ENCODE measurements around the gene IL4. TPM values are rescaled to one million over a fixed set of nuclear protein-coding genes. Genes with fewer than 3 reads are reported as not detected.

The IL4 gene
- total RNA-seq, 1 experiment from 2014 or later: not detected

- TF ChIP-seq, protein P1, sequence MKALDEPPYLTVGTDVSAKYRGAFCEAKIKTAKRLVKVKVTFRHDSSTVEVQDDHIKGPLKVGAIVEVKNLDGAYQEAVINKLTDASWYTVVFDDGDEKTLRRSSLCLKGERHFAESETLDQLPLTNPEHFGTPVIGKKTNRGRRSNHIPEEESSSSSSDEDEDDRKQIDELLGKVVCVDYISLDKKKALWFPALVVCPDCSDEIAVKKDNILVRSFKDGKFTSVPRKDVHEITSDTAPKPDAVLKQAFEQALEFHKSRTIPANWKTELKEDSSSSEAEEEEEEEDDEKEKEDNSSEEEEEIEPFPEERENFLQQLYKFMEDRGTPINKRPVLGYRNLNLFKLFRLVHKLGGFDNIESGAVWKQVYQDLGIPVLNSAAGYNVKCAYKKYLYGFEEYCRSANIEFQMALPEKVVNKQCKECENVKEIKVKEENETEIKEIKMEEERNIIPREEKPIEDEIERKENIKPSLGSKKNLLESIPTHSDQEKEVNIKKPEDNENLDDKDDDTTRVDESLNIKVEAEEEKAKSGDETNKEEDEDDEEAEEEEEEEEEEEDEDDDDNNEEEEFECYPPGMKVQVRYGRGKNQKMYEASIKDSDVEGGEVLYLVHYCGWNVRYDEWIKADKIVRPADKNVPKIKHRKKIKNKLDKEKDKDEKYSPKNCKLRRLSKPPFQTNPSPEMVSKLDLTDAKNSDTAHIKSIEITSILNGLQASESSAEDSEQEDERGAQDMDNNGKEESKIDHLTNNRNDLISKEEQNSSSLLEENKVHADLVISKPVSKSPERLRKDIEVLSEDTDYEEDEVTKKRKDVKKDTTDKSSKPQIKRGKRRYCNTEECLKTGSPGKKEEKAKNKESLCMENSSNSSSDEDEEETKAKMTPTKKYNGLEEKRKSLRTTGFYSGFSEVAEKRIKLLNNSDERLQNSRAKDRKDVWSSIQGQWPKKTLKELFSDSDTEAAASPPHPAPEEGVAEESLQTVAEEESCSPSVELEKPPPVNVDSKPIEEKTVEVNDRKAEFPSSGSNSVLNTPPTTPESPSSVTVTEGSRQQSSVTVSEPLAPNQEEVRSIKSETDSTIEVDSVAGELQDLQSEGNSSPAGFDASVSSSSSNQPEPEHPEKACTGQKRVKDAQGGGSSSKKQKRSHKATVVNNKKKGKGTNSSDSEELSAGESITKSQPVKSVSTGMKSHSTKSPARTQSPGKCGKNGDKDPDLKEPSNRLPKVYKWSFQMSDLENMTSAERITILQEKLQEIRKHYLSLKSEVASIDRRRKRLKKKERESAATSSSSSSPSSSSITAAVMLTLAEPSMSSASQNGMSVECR (CRISPR knock-in tag; IDR thresholded peaks at IDR 0.05; ENCODE audit: borderline replicate concordance): no peak
- no peak for TF ChIP-seq HMGXB4 (CRISPR knock-in tag; IDR thresholded peaks at IDR 0.05)
- TF ChIP-seq CREM (CRISPR knock-in tag; IDR thresholded peaks at IDR 0.05): no peak
- TF ChIP-seq, protein P2, sequence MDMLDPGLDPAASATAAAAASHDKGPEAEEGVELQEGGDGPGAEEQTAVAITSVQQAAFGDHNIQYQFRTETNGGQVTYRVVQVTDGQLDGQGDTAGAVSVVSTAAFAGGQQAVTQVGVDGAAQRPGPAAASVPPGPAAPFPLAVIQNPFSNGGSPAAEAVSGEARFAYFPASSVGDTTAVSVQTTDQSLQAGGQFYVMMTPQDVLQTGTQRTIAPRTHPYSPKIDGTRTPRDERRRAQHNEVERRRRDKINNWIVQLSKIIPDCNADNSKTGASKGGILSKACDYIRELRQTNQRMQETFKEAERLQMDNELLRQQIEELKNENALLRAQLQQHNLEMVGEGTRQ (CRISPR knock-in tag; IDR thresholded peaks at IDR 0.05): no peak
- TF ChIP-seq, protein P3, sequence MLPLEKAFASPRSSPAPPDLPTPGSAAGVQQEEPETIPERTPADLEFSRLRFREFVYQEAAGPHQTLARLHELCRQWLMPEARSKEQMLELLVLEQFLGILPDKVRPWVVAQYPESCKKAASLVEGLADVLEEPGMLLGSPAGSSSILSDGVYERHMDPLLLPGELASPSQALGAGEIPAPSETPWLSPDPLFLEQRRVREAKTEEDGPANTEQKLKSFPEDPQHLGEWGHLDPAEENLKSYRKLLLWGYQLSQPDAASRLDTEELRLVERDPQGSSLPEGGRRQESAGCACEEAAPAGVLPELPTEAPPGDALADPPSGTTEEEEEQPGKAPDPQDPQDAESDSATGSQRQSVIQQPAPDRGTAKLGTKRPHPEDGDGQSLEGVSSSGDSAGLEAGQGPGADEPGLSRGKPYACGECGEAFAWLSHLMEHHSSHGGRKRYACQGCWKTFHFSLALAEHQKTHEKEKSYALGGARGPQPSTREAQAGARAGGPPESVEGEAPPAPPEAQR (CRISPR knock-in tag; IDR thresholded peaks at IDR 0.05): no peak
Observed at GRCh38 chr5:132646583-132647266, 27.1 kb upstream of the IL4 start (continued).

DNA sequence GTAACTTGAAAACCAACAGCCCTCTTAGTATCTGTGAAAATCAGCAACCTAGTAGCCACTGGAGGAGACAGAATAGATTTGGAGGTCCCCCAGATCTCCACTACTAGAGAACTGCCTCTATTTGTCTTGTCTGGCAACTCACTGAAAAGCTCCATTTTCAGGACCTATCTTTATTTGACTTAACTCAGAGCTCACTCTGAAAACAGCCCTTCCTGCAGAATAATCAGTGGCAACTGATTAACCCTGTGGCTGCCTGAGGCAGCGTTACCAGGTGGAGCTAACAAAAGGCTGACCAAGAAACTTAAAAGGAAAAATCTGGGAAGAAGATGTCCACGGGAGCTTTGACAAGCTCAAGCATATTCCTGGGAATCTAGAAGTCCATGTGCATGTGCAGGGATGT is 26.3 kb upstream of the IL4 start:
- TF ChIP-seq, protein P2 (CRISPR knock-in tag; IDR thresholded peaks at IDR 0.05): no peak
- TF ChIP-seq ZBTB43 (CRISPR knock-in tag; IDR thresholded peaks at IDR 0.05) (no peak), ZNF671 (CRISPR knock-in tag; IDR thresholded peaks at IDR 0.05) (no peak)
- TF ChIP-seq, protein P4, sequence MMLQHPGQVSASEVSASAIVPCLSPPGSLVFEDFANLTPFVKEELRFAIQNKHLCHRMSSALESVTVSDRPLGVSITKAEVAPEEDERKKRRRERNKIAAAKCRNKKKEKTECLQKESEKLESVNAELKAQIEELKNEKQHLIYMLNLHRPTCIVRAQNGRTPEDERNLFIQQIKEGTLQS (CRISPR knock-in tag; conservative IDR thresholded peaks at IDR 0.05): no peak
- Mint-ChIP-seq H3K4me1 (peaks cover 18% of the 10 kb centered on the region), H3K4me3 (no peak overlapping the region), H3K27me3 (ENCODE audit: low read depth) (peaks cover 2% of the 10 kb centered on the region; the same call in 1 of the 2 replicates), H3K27ac (no peak overlapping the region), H3K9me3 (peaks cover 16% of the 10 kb centered on the region), H3K36me3 (peaks cover 9% of the 10 kb centered on the region)
- ChIA-PET POLR2A (no interaction called here), CTCF (interaction anchor here (1.2 kb wide), 1 partner anchor 120 kb away, joined by 3 read pairs; no protein-coding TSS in a partner anchor)
- ATAC-seq: no peak
- no peak for DNase-seq (ENCODE audit: low spot score)

DNA sequence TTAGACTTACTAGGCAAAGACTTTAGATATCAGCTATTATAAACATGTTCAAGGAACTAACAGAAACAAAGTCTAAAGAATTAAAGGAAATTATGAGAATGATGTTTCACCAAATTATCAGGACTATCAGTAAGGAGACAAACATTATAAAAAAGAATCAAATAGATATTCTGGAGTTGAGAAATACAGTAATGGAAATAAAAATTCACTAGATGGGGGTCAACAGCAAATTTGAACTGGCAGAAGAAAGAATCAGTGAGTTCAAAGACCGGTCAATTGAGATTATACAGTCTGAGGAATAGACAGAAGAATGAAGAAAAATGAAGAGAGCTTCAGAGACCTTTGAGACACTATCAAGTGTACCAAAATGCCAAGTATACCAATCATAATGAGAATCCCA is 25.4 kb upstream of the IL4 start:
- CTCF ChIA-PET: interaction anchor here (1.2 kb wide), 1 partner anchor 121 kb away, joined by 3 read pairs; no protein-coding TSS in a partner anchor
- TF ChIP-seq NR3C1 (CRISPR knock-in tag; conservative IDR thresholded peaks at IDR 0.05; ENCODE audit: low read depth): no peak
- TF ChIP-seq SOX15 (CRISPR knock-in tag; IDR thresholded peaks at IDR 0.05): no peak
- TF ChIP-seq, protein P4 (CRISPR knock-in tag; conservative IDR thresholded peaks at IDR 0.05): no peak
- no peak for TF ChIP-seq CREM (CRISPR knock-in tag; IDR thresholded peaks at IDR 0.05)
- TF ChIP-seq ZBTB43 (CRISPR knock-in tag; IDR thresholded peaks at IDR 0.05): no peak
- TF ChIP-seq NR2C2 (CRISPR knock-in tag; IDR thresholded peaks at IDR 0.05): no peak
- TF ChIP-seq FOXJ3 (CRISPR knock-in tag; IDR thresholded peaks at IDR 0.05; ENCODE audit: borderline replicate concordance): no peak

More for the DNA sequence above, 25.4 kb upstream of the IL4 start:
- peaks cover 16% of the 10 kb centered on the region for H3K9me3 Mint-ChIP-seq
- no peak for DNase-seq (ENCODE audit: low spot score)
- ATAC-seq: no peak
- H3K36me3 Mint-ChIP-seq: peaks cover 2% of the 10 kb centered on the region; the same call in 1 of the 2 replicates
- peaks cover 4% of the 10 kb centered on the region for H3K27me3 Mint-ChIP-seq (ENCODE audit: low read depth)
- H3K27ac Mint-ChIP-seq: no peak overlapping the region
- POLR2A ChIA-PET: no interaction called here
- no peak overlapping the region for H3K4me3 Mint-ChIP-seq
- H3K4me1 Mint-ChIP-seq: peaks cover 19% of the 10 kb centered on the region

Measured in WTC11 (cell line).